GM21825 (cell line): ENCODE data around the gene CHST12.

Source experiments
- ATAC-seq: cut with Tn5 transposase; IDR thresholded peaks from one replicate; pipeline ENCODE4 v1.9.1; 2021; ENCODE audit warnings: mild to moderate bottlenecking, moderate library complexity; ENCODE audit not compliant: unreplicated experiment

CHST12 gene

GRCh38 chr7:2433713-2434550 lies 30.5 kb downstream of the CHST12 start:
- no peak for ATAC-seq

GRCh38 chr7:2435146-2435545 lies 31.7 kb downstream of the CHST12 start:
- ATAC-seq: no peak

GRCh38 chr7:2436341-2437104 lies 33.1 kb downstream of the CHST12 start:
- no peak for ATAC-seq

- no peak for ATAC-seq
Observed at GRCh38 chr7:2437136-2437535, 33.7 kb downstream of the CHST12 start.

GRCh38 chr7:2437537-2438148 lies 34.2 kb downstream of the CHST12 start:
- ATAC-seq: no peak

- ATAC-seq: no peak
Observed at GRCh38 chr7:2438186-2438585, 34.8 kb downstream of the CHST12 start.

- ATAC-seq: no peak
Observed at GRCh38 chr7:2438775-2439174, 35.4 kb downstream of the CHST12 start.

- no peak for ATAC-seq
Observed at GRCh38 chr7:2440608-2441245, 37.3 kb downstream of the CHST12 start.

- ATAC-seq: no peak
Observed at GRCh38 chr7:2441430-2442058, 38.1 kb downstream of the CHST12 start.

- no peak for ATAC-seq
Observed at GRCh38 chr7:2443491-2443890, 40.1 kb downstream of the CHST12 start.

GRCh38 chr7:2444476-2444875 lies 41.1 kb downstream of the CHST12 start:
- no peak for ATAC-seq

- ATAC-seq: no peak
Observed at GRCh38 chr7:2445047-2445446, 41.6 kb downstream of the CHST12 start.

GRCh38 chr7:2445898-2446555 lies 42.6 kb downstream of the CHST12 start:
- ATAC-seq: no peak

- ATAC-seq: no peak
Observed at GRCh38 chr7:2446676-2447075, 43.3 kb downstream of the CHST12 start.

- ATAC-seq: no peak
Observed at GRCh38 chr7:2450198-2451107, 47.0 kb downstream of the CHST12 start.

- ATAC-seq: peak; percentile 90
Observed at GRCh38 chr7:2451171-2452073, 48.0 kb downstream of the CHST12 start.

GRCh38 chr7:2452074-2452507 lies 48.7 kb downstream of the CHST12 start:
- peak; percentile 41 for ATAC-seq

- no peak for ATAC-seq
Observed at GRCh38 chr7:2452643-2453270, 49.3 kb downstream of the CHST12 start.
